ENCODE results near the gene LHPP.

GRCh38 chr10:124436191-124436638, 25.4 kb upstream of the LHPP start:
- TF ChIP-seq EZH2phosphoT487 (IDR thresholded peaks at IDR 0.05; ENCODE audit: borderline replicate concordance, low read length) (no peak), CTCF (conservative IDR thresholded peaks at IDR 0.05; ENCODE audit: low read depth, low read length) (no peak), EZH2 (IDR thresholded peaks at IDR 0.05; ENCODE audit: low read length, unreplicated experiment) (no peak)
